ENCODE results near the gene ABHD12. TPM values are rescaled to one million over a fixed set of nuclear protein-coding genes. Genes with fewer than 3 reads are reported as not detected.

Gene ABHD12
- total and polyA plus RNA-seq, 10 of the 15 experiments (the other 5 are each of a cell fraction or from before 2014, with no cell fraction given) = 1.5 to 61.8 (median 26.7) TPM

- H3K79me2 ChIP-seq (ENCODE audit: control insufficient read depth, insufficient read depth, low read length) = peaks cover 23% of the 10 kb centered on the region
- no peaks in the 10 kb centered on the region for H3K27me3 ChIP-seq (replicated peaks in 1 of 2; ENCODE audit: control insufficient read depth in 2 of 2, insufficient read depth in 2 of 2, low read length in 1 of 2)
- intact Hi-C loops (cut with micrococcal nuclease; ENCODE audit: unreplicated experiment) = no loop called here
- 97% methylated on average over 10 of the region's 11 CpGs for WGBS (ENCODE audit: insufficient coverage, insufficient replicate concordance, low lambda C conversion rate, missing lambda C conversion rate)
- H2AFZ ChIP-seq (ENCODE audit: control insufficient read depth, low read depth, low read length) = no peak overlapping the region
- H3K9me3 ChIP-seq (replicated peaks; ENCODE audit: control insufficient read depth, insufficient read depth, low read length) = no peaks in the 10 kb centered on the region
- H3K4me1 ChIP-seq (ENCODE audit: control insufficient read depth, insufficient read depth, low read length) = peaks cover 16% of the 10 kb centered on the region
- POLR2A ChIA-PET = no interaction called here
- DNase-seq (ENCODE audit: low read depth, low spot score) = no peak
- RAD21 ChIA-PET (ENCODE audit: unreplicated experiment) = interaction anchor here (1.0 to 1.4 kb wide), 2 partner anchors 145 to 260 kb away, joined by 3 to 5 read pairs; no protein-coding TSS in a partner anchor
- no peak overlapping the region for H3K4me3 ChIP-seq
- H3K4me2 ChIP-seq (ENCODE audit: control insufficient read depth, insufficient read depth) = no peak overlapping the region
- peaks cover 0 to 2% of the 10 kb centered on the region in 2 experiments; a peak in 3 of 4 replicates for H3K36me3 ChIP-seq (ENCODE audit: control insufficient read depth in 2 of 2, insufficient read depth in 2 of 2, low read length in 1 of 2)
- no peak for ATAC-seq
- H3K9ac ChIP-seq (ENCODE audit: control insufficient read depth, insufficient read depth, low read length) = no peak overlapping the region
- TF ChIP-seq USF1 (IDR thresholded peaks at IDR 0.05; ENCODE audit: borderline replicate concordance, extremely low read length, insufficient read depth, low read depth, low read length) (no peak), KLF5 (IDR thresholded peaks at IDR 0.05; ENCODE audit: partially characterized antibody) (no peak), TCF12 (IDR thresholded peaks at IDR 0.05; ENCODE audit: low read depth, low read length) (no peak)
- no TSS peak for BruUV-seq (replicated peaks)
- CTCF ChIA-PET = interaction anchor here (1.4 kb wide), 2 partner anchors 42 to 145 kb away, joined by 4 to 5 read pairs; no protein-coding TSS in a partner anchor
- in situ Hi-C loops (cut with MboI) = loop anchor here (25.0 kb wide), 1 partner anchor 1891 kb away; the partner anchor contains the start of genes GZF1 and NXT1
- SMC1A ChIA-PET (ENCODE audit: uncharacterized antibody, unreplicated experiment) = no interaction called here
- H3K27ac ChIP-seq (ENCODE audit: control insufficient read depth, insufficient read depth) = no peak overlapping the region
- 0 out of 2 replicates have a peak, but pooled peaks cover 3% of the 10 kb centered on the region for H4K20me1 ChIP-seq (ENCODE audit: control insufficient read depth, insufficient read depth)
- FAIRE-seq = no peak
Observed at GRCh38 chr20:25253606-25254275, 136.9 kb downstream of the ABHD12 start.
